ENCODE measurements around the gene SKI.

Gene SKI

DNA sequence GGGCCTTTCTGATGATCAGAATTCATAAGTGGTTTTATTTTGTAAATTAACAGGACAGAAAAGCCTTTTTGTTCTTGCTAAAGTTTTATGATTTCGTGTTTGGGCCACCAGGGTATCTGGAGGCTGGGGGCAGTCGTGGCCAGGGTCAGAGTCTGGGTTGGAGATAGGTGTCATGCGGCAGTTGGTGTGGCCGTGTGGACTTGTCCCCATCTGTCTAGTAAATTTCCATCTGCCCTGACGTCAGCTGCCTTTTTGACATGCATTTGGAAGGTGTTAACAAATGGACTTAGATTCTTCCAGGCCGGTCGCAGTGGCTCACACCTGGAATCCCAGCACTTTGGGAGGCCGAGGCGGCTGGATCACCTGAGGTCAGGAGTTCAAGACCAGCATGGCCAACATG is 56.8 kb downstream of the SKI start:
- Histone ChIP-seq H3K27me3 (replicated peaks) (no peaks in the 10 kb centered on the region), H3K36me3 (replicated peaks) (peaks cover 5% of the 10 kb centered on the region), H3K27ac (no peak overlapping the region), H3K4me3 (ENCODE audit: low read depth, low read length) (no peak overlapping the region)
- in situ Hi-C loops (cut with HindIII; ENCODE audit: low pct_ligation_motif_present, low sequenced_read_pairs) = no loop called here
- DNase-seq = no peak
- TF ChIP-seq, protein P1, sequence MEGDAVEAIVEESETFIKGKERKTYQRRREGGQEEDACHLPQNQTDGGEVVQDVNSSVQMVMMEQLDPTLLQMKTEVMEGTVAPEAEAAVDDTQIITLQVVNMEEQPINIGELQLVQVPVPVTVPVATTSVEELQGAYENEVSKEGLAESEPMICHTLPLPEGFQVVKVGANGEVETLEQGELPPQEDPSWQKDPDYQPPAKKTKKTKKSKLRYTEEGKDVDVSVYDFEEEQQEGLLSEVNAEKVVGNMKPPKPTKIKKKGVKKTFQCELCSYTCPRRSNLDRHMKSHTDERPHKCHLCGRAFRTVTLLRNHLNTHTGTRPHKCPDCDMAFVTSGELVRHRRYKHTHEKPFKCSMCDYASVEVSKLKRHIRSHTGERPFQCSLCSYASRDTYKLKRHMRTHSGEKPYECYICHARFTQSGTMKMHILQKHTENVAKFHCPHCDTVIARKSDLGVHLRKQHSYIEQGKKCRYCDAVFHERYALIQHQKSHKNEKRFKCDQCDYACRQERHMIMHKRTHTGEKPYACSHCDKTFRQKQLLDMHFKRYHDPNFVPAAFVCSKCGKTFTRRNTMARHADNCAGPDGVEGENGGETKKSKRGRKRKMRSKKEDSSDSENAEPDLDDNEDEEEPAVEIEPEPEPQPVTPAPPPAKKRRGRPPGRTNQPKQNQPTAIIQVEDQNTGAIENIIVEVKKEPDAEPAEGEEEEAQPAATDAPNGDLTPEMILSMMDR (IDR thresholded peaks at IDR 0.05; ENCODE audit: low read depth, low read length, missing control alignments) = no peak

DNA sequence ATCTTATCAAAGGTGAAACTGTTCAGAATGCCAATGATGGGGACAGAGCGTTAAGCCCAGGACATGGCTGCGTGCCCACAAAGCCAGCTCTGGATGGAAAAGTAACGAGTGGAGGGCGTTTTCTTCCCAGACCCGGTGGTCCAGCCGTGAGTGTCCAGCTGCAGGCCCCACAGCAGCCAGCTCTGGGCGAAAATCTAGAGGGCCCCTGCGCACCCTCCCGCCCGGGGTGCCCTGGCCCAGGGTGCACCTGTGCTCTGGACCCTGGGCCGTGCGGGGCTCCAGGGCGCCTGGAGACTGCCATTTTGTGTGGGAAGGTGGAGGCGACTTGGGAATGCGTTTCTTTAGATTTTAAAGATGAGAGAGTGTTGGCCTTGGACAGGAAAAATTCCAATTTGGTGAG is 58.8 kb downstream of the SKI start:
- Histone ChIP-seq H3K27me3 (replicated peaks) (no peaks in the 10 kb centered on the region), H3K4me3 (ENCODE audit: low read depth, low read length) (no peak overlapping the region), H3K27ac (no peak overlapping the region), H3K36me3 (replicated peaks) (peaks cover 5% of the 10 kb centered on the region)
- TF ChIP-seq, protein P1 (IDR thresholded peaks at IDR 0.05; ENCODE audit: low read depth, low read length, missing control alignments) = no peak
- DNase-seq = no peak
- in situ Hi-C loops (cut with HindIII; ENCODE audit: low pct_ligation_motif_present, low sequenced_read_pairs) = no loop called here

DNA sequence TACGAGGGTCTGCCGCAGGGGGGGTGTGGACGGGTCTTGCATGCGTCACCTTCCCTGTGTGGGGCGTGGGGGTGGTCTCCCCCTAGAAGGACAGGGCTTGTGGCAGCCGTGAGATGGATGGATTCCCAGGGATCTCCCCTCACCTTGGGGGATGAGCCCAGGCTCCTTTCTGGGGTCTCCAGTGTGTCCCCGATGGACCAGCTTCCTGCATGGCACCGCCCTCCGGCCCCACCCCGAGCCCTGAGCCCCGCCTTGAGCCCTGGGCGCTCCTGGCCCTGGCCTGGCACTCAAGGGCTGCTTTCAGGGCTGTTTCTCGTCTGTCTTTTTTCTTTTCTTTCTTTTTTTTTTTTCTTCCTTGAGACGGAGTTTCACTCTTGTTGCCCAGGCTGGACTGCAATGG is 59.5 kb downstream of the SKI start:
- no peak overlapping the region for H3K27ac ChIP-seq
- in situ Hi-C loops (cut with HindIII; ENCODE audit: low pct_ligation_motif_present, low sequenced_read_pairs) = no loop called here
- peaks cover 3% of the 10 kb centered on the region for H3K36me3 ChIP-seq (replicated peaks)
- no peak overlapping the region for H3K4me3 ChIP-seq (ENCODE audit: low read depth, low read length)
- TF ChIP-seq, protein P1 (IDR thresholded peaks at IDR 0.05; ENCODE audit: low read depth, low read length, missing control alignments) = no peak
- H3K27me3 ChIP-seq (replicated peaks) = no peaks in the 10 kb centered on the region
- DNase-seq = no peak

- H3K36me3 ChIP-seq (replicated peaks) = no peaks in the 10 kb centered on the region
- no peak overlapping the region for H3K4me3 ChIP-seq (ENCODE audit: low read depth, low read length)
- in situ Hi-C loops (cut with HindIII; ENCODE audit: low pct_ligation_motif_present, low sequenced_read_pairs) = no loop called here
- TF ChIP-seq, protein P1 (IDR thresholded peaks at IDR 0.05; ENCODE audit: low read depth, low read length, missing control alignments) = no peak
- H3K27ac ChIP-seq = no peak overlapping the region
- DNase-seq = no peak
- H3K27me3 ChIP-seq (replicated peaks) = no peaks in the 10 kb centered on the region
Observed at GRCh38 chr1:2288311-2288710, 60.2 kb downstream of the SKI start.

DNA sequence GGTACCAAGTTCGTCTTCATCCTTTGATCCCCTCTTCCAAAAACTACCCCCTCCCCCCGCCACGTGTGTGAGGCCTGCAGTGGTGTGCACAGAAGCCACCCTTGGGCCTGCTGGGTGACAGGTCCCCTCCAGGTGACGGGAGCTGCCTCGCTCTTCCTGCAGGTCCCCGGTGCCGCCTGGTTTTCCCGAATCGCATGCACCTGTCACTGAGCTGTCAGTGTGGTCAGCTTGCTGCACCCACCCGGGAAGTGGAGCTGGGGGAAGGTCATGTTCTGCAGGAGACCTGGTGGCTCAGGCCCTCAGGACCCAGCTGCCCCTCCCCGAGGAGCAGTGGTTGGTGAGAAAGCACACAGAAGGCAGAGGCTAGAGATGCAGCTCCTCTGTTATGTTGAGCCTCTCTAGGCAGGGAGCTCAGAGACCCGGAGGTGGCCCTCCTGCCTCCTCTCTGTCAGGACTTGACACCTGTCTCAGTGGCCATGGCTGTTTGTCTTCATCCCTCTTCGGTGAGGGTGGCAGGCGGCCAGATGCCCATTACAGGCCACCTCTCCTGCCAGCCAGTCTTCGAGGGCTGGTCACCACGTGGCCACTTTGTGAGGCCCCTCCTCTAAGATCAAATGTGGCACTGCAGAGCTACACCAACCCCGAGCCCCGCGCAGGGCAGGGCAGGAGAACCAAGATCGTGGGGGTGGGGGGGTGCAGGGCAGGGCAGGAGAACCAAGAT is 60.9 kb downstream of the SKI start:
- Histone ChIP-seq H3K27ac (no peak overlapping the region), H3K4me3 (ENCODE audit: low read depth, low read length) (no peak overlapping the region), H3K36me3 (replicated peaks) (no peaks in the 10 kb centered on the region), H3K27me3 (replicated peaks) (no peaks in the 10 kb centered on the region)
- TF ChIP-seq, protein P1 (IDR thresholded peaks at IDR 0.05; ENCODE audit: low read depth, low read length, missing control alignments) = no peak
- in situ Hi-C loops (cut with HindIII; ENCODE audit: low pct_ligation_motif_present, low sequenced_read_pairs) = no loop called here
- DNase-seq = no peak

GRCh38 chr1:2289607-2290006 is 61.5 kb downstream of the SKI start:
- H3K27me3 ChIP-seq (replicated peaks) = no peaks in the 10 kb centered on the region
- H3K27ac ChIP-seq = no peak overlapping the region
- H3K36me3 ChIP-seq (replicated peaks) = no peaks in the 10 kb centered on the region
- in situ Hi-C loops (cut with HindIII; ENCODE audit: low pct_ligation_motif_present, low sequenced_read_pairs) = no loop called here
- TF ChIP-seq, protein P1 (IDR thresholded peaks at IDR 0.05; ENCODE audit: low read depth, low read length, missing control alignments) = no peak
- no peak for DNase-seq
- H3K4me3 ChIP-seq (ENCODE audit: low read depth, low read length) = no peak overlapping the region
